HepG2 (cell line): ENCODE data around the gene WDR18. TPM values are rescaled to one million over a fixed set of nuclear protein-coding genes. Genes with fewer than 3 reads are reported as not detected.

Experiments
- ATAC-seq: fragments of 200-7000 bp; cut with Tn5 transposase; 3 replicates; pipeline ENCODE4 v1.9.1; 2020; ENCODE audit warnings: mild to moderate bottlenecking, moderate library complexity
- BruUV-seq: library from RNA; stranded (reverse); fragments of 400-500 nt; replicated peaks from 2 replicates; lab custom pipeline; 2021; lab: Mats Ljungman, UMichigan
- CTCF ChIA-PET: fragments of 300-600 bp; formaldehyde crosslinking; extraction: SDS; loops from one replicate; lab custom pipeline; 2021; ENCODE audit warnings: low total read pairs, inconsistent platforms, low intra/inter-chr PET ratio; lab: Yijun Ruan, JAX
- POLR2A ChIA-PET: fragments of 350-600 bp; sonication (Branson Sonifier 250); formaldehyde crosslinking; loops from one replicate; lab custom pipeline; 2020; ENCODE audit warnings: antibody characterized with exemption, inconsistent platforms; lab: Yijun Ruan, JAX
- DNase-seq: peaks from one replicate; pipeline ENCODE4 v3.0.0-alpha.2; 2015; ENCODE audit warnings: low spot score
- FAIRE-seq: peaks from 3 replicates; lab custom pipeline; 2011; peaks lifted over from hg19 to GRCh38; lab: Jason Lieb, UNC
- H2AFZ ChIP-seq: one replicate; pipeline ENCODE4 v1.6.1; 2011; ENCODE audit warnings: low read length, inconsistent platforms
- H3K27ac ChIP-seq: fragments of 300-600 bp; 3 replicates; pipeline ENCODE4 v1.8.0; 2011; ENCODE audit warnings: mixed run types, mild to moderate bottlenecking, mixed read lengths, low read length, inconsistent platforms; ENCODE audit not compliant: insufficient read depth; ENCODE audit errors: extremely low read length
- H3K27me3 ChIP-seq, 2 experiments: fragments of 200-600 bp in 1 of 2; 2 replicates in 1 of 2; 3 replicates in 1 of 2; pipeline versions ENCODE4 v1.6.0 to v1.8.0; 2011; ENCODE audit warnings: low read length in 2 of 2, mild to moderate bottlenecking in 2 of 2, moderate library complexity in 2 of 2, inconsistent platforms in 1 of 2; ENCODE audit not compliant: insufficient read depth in 2 of 2, control insufficient read depth in 1 of 2
- H3K36me3 ChIP-seq, 2 experiments: fragments of 200-600 bp in 1 of 2; replicated peaks in 1 of 2; 2 replicates in 1 of 2; 3 replicates in 1 of 2; pipeline versions ENCODE4 v1.5.1 to v1.8.0; 2011; ENCODE audit warnings: low read length in 2 of 2, inconsistent platforms in 1 of 2; ENCODE audit not compliant: insufficient read depth in 2 of 2, control insufficient read depth in 1 of 2
- H3K4me1 ChIP-seq: 2 replicates; pipeline ENCODE4 v1.5.1; 2012; ENCODE audit warnings: low read length, inconsistent platforms; ENCODE audit not compliant: insufficient read depth
- H3K4me2 ChIP-seq: 2 replicates; pipeline ENCODE4 v1.6.0; 2011; ENCODE audit warnings: low read depth, low read length, inconsistent platforms
- H3K4me3 ChIP-seq, 3 experiments: fragments of 200-600 bp in 1 of 3; sonication (generic), shearing (Covaris generic) in 1 of 3; replicated peaks in 1 of 3; 2 replicates each; pipeline ENCODE4 v1.5.1; 2011 to 2016; ENCODE audit warnings: low read length in 3 of 3, inconsistent platforms in 2 of 3, low read depth in 2 of 3, mild to moderate bottlenecking in 2 of 3, control low read depth in 1 of 3, mixed read lengths in 1 of 3; ENCODE audit not compliant: insufficient read depth in 1 of 3
- H3K79me2 ChIP-seq: one replicate; pipeline ENCODE4 v1.6.1; 2011; ENCODE audit warnings: low read length, inconsistent platforms; ENCODE audit not compliant: insufficient read depth
- H3K9ac ChIP-seq: 2 replicates; pipeline ENCODE4 v1.6.0; 2011; ENCODE audit warnings: mild to moderate bottlenecking, low read depth, low read length, inconsistent platforms; ENCODE audit not compliant: insufficient read depth
- H3K9me3 ChIP-seq: 2 replicates; pipeline ENCODE4 v1.5.1; 2012; ENCODE audit warnings: mild to moderate bottlenecking, low read length
- H4K20me1 ChIP-seq: 2 replicates; pipeline ENCODE4 v1.6.0; 2011; ENCODE audit warnings: inconsistent platforms, mild to moderate bottlenecking, low read length, moderate library complexity; ENCODE audit not compliant: insufficient read depth
- AGO2 ChIP-seq: fragments of 200-400 bp; formaldehyde crosslinking; optimal IDR thresholded peaks from 2 replicates; pipeline ENCODE3; 2017; ENCODE audit warnings: mild to moderate bottlenecking, low read depth, low read length, moderate library complexity
- GATAD2A ChIP-seq: IDR thresholded peaks from 2 replicates; pipeline ENCODE4 v1.6.1; 2016
- RBFOX2 ChIP-seq: fragments of 200-400 bp; formaldehyde crosslinking; IDR thresholded peaks from 2 replicates; pipeline ENCODE4 v1.6.1; 2017; ENCODE audit warnings: low read depth, mild to moderate bottlenecking, low read length
- SMC3 ChIP-seq: IDR thresholded peaks from 2 replicates; pipeline ENCODE4 v1.6.1; 2011; ENCODE audit warnings: low read length, improper control_type of control experiment
- ZNF253 ChIP-seq: sonication (generic); formaldehyde crosslinking; IDR thresholded peaks from 2 replicates; pipeline ENCODE4 v1.8.0; 2022; ENCODE audit warnings: mild to moderate bottlenecking, missing genetic modification reagents, borderline replicate concordance
- WGBS: methylation state at CpG from one replicate; pipeline ENCODE4 v1.1.6; 2017; ENCODE audit warnings: low lambda C conversion rate; 5-methylcytosine and 5-hydroxymethylcytosine counted together
- in situ Hi-C: cut with HindIII; loops from 2 replicates; pipeline ENCODE4 v1.10.0; 2017; ENCODE audit warnings: low pct_unique_long_range_greater_than_20kb; ENCODE audit not compliant: extremely low pct_ligation_motif_present
- intact Hi-C: fragments of 100-400 bp; cut with micrococcal nuclease; formaldehyde crosslinking; loops from one replicate; pipeline ENCODE4 v1.10.0; 2022; ENCODE audit not compliant: unreplicated experiment
- polyA plus RNA-seq, 8 experiments: library from polyadenylated mRNA; depleted of rRNA in 3 of 8; stranded (reverse) in 7 of 8; unstranded in 1 of 8; fragments of >200 nt; fragmentation: Illumina TruSeq in 4 of 8; extraction: Trizol in 4 of 8; gene quantifications; 2 replicates each; pipeline versions ENCODE4 v1.2.1 to v1.2.3, GENCODE V29; 2011 to 2016; ENCODE audit warnings: low read depth in 4 of 8, missing spikeins in 1 of 8, mixed read lengths in 1 of 8; ENCODE audit not compliant: insufficient read depth in 1 of 8
- total RNA-seq, 5 experiments: library from RNA; depleted of rRNA; stranded (reverse); fragments of >200 nt; fragmentation: Illumina TruSeq; extraction: Trizol; gene quantifications; 2 replicates each; pipeline ENCODE4 v1.2.3, GENCODE V29; 2016; ENCODE audit warnings: low read depth in 1 of 5
- TF ChIP-seq, protein P1 (sequence below): sonication (generic); formaldehyde crosslinking; IDR thresholded peaks from 2 replicates; pipeline ENCODE4 v1.4.0; 2020; ENCODE audit warnings: missing genetic modification reagents, mild to moderate bottlenecking, borderline replicate concordance
- TF ChIP-seq, protein P2 (sequence below), 2 experiments: sonication (generic) in 1 of 2; formaldehyde crosslinking in 1 of 2; IDR thresholded peaks; 2 replicates each; pipeline versions ENCODE4 v1.6.1 to v1.9.0; 2014 to 2022; ENCODE audit warnings: antibody characterized with exemption in 1 of 2, borderline replicate concordance in 1 of 2, inconsistent platforms in 1 of 2, low read depth in 1 of 2, missing genetic modification reagents in 1 of 2
- TF ChIP-seq, protein P3 (sequence below): sonication (generic); formaldehyde crosslinking; IDR thresholded peaks from 2 replicates; pipeline ENCODE4 v1.5.1; 2020; ENCODE audit warnings: mild to moderate bottlenecking, missing genetic modification reagents, moderate library complexity

The WDR18 gene
- total and polyA plus RNA-seq, 2 of the 13 experiments (the other 11 are each of a cell fraction or from before 2014, with no cell fraction given), result 36.4 to 47.6 TPM

DNA sequence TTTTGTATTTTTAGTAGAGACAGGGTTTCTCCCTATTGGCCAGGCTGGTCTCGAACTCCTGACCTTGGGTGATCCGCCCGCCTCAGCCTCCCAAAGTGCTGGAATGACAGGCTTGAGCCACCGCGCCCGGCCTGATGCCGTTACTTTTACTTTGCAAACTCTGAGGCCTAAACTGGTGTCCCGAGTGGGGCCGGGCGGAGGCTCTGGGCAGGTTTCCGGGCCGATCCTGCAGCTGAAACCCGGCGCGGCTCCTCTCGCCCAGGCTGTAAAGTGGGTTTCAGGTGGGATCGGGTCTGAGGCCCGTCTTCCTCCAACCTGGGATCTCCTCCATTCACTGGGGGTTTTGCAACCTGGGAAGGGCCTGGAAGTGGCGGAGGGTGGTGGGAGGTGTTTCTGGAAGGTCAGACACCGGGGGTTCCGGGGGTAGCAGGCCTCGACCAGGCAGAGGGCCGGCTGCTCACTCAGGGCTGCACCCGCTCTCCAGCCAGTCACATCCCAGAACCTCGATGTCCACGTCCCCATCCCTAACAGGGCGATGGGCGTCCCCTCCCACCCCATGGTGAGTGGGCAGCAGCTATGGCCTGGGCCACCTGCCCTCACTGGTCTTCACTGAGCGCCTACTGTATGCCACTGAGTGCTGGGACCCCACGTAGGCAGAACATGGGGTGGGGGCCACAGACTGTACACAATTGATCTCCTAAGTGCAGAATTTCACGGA lies 21.3 kb upstream of the WDR18 start:
- H3K9ac ChIP-seq, result no peak overlapping the region
- POLR2A ChIA-PET, result interaction anchor here (1.2 to 4.6 kb wide), 4 partner anchors 8 to 39 kb away, joined by 6 to 49 read pairs (median 23); no protein-coding TSS in a partner anchor
- DNase-seq (no peak), ATAC-seq (no peak)
- intact Hi-C loops (no loop called here), in situ Hi-C loops (loop anchor here (5.0 kb wide), 1 partner anchor 36 kb away; the partner anchor contains the start of gene ARID3A)
- no peak overlapping the region for H3K4me2 ChIP-seq
- H3K79me2 ChIP-seq, result peaks cover 33% of the 10 kb centered on the region
- no peaks in the 10 kb centered on the region for H3K9me3 ChIP-seq
- WGBS, result 93% methylated on average over 31 of the region's 31 CpGs
- no TSS peak for BruUV-seq
- H3K4me3 ChIP-seq, result no peak overlapping the region
- peak overlapping the region; percentile 38 for H3K27ac ChIP-seq
- no peaks in the 10 kb centered on the region for H4K20me1 ChIP-seq
- H3K36me3 ChIP-seq, result peaks cover 23 to 62% of the 10 kb centered on the region in 2 experiments; a peak in 4 of 5 replicates
- no peak overlapping the region for H2AFZ ChIP-seq
- no peaks in the 10 kb centered on the region for H3K27me3 ChIP-seq
- TF ChIP-seq, protein P1, sequence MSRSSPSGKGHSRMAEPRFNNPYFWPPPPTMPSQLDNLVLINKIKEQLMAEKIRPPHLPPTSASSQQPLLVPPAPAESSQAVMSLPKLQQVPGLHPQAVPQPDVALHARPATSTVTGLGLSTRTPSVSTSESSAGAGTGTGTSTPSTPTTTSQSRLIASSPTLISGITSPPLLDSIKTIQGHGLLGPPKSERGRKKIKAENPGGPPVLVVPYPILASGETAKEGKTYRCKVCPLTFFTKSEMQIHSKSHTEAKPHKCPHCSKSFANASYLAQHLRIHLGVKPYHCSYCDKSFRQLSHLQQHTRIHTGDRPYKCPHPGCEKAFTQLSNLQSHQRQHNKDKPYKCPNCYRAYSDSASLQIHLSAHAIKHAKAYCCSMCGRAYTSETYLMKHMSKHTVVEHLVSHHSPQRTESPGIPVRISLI, result 0 out of 2 replicates have a peak, but pooled peaks have one; percentile 2
- TF ChIP-seq, protein P2, sequence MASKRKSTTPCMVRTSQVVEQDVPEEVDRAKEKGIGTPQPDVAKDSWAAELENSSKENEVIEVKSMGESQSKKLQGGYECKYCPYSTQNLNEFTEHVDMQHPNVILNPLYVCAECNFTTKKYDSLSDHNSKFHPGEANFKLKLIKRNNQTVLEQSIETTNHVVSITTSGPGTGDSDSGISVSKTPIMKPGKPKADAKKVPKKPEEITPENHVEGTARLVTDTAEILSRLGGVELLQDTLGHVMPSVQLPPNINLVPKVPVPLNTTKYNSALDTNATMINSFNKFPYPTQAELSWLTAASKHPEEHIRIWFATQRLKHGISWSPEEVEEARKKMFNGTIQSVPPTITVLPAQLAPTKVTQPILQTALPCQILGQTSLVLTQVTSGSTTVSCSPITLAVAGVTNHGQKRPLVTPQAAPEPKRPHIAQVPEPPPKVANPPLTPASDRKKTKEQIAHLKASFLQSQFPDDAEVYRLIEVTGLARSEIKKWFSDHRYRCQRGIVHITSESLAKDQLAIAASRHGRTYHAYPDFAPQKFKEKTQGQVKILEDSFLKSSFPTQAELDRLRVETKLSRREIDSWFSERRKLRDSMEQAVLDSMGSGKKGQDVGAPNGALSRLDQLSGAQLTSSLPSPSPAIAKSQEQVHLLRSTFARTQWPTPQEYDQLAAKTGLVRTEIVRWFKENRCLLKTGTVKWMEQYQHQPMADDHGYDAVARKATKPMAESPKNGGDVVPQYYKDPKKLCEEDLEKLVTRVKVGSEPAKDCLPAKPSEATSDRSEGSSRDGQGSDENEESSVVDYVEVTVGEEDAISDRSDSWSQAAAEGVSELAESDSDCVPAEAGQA (IDR thresholded peaks at IDR 0.05; ENCODE audit: low read depth), result no peak
- TF ChIP-seq, protein P2 (CRISPR knock-in tag; IDR thresholded peaks at IDR 0.05; ENCODE audit: borderline replicate concordance), result no peak
- TF ChIP-seq SMC3 (no peak), RBFOX2 (peak; percentile 51), ZNF253 (no peak), AGO2 (peak; percentile 61), GATAD2A (peak; percentile 0; the same call in 1 of the 2 replicates)
- TF ChIP-seq, protein P3, sequence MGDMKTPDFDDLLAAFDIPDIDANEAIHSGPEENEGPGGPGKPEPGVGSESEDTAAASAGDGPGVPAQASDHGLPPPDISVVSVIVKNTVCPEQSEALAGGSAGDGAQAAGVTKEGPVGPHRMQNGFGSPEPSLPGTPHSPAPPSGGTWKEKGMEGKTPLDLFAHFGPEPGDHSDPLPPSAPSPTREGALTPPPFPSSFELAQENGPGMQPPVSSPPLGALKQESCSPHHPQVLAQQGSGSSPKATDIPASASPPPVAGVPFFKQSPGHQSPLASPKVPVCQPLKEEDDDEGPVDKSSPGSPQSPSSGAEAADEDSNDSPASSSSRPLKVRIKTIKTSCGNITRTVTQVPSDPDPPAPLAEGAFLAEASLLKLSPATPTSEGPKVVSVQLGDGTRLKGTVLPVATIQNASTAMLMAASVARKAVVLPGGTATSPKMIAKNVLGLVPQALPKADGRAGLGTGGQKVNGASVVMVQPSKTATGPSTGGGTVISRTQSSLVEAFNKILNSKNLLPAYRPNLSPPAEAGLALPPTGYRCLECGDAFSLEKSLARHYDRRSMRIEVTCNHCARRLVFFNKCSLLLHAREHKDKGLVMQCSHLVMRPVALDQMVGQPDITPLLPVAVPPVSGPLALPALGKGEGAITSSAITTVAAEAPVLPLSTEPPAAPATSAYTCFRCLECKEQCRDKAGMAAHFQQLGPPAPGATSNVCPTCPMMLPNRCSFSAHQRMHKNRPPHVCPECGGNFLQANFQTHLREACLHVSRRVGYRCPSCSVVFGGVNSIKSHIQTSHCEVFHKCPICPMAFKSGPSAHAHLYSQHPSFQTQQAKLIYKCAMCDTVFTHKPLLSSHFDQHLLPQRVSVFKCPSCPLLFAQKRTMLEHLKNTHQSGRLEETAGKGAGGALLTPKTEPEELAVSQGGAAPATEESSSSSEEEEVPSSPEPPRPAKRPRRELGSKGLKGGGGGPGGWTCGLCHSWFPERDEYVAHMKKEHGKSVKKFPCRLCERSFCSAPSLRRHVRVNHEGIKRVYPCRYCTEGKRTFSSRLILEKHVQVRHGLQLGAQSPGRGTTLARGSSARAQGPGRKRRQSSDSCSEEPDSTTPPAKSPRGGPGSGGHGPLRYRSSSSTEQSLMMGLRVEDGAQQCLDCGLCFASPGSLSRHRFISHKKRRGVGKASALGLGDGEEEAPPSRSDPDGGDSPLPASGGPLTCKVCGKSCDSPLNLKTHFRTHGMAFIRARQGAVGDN (CRISPR knock-in tag), result peak; percentile 1; the same call in 1 of the 2 replicates
- TF ChIP-seq, all 625 proteins: peak for 5
- no peak for FAIRE-seq
- CTCF ChIA-PET, result interaction anchor here (1.8 kb wide), 1 partner anchor 41 kb away, joined by 4 read pairs; no protein-coding TSS in a partner anchor
- H3K4me1 ChIP-seq, result peaks cover 51% of the 10 kb centered on the region
